ENCODE results near the gene USP28. TPM values are rescaled to one million over a fixed set of nuclear protein-coding genes. Genes with fewer than 3 reads are reported as not detected.

USP28 gene
- total and polyA plus RNA-seq, 2 of the 8 experiments (the other 6 are each of a cell fraction or from before 2014, with no cell fraction given): 82.6 to 119 TPM

GRCh38 chr11:113802621-113803020, 72.8 kb downstream of the USP28 start:
- Histone ChIP-seq H2BK15ac (ENCODE audit: low read length) (no peak overlapping the region), H2AFZ (ENCODE audit: low read length) (no peak overlapping the region), H3K4me1 (replicated peaks in 1 of 4; ENCODE audit: control insufficient read depth in 3 of 4, insufficient read depth in 4 of 4, low read length in 3 of 4) (no peaks in the 10 kb centered on the region), H3K56ac (replicated peaks; ENCODE audit: insufficient read length, low read depth, low read length) (no peak overlapping the region), H2BK20ac (ENCODE audit: low read length) (no peak overlapping the region), H3K79me2 (ENCODE audit: control insufficient read depth in 1 of 2, insufficient read depth in 2 of 2, low read length in 2 of 2) (no peaks in the 10 kb centered on the region), H2BK12ac (ENCODE audit: low read depth, low read length) (no peak overlapping the region), H3K4ac (replicated peaks; ENCODE audit: insufficient read length, low read depth, low read length) (no peak overlapping the region), H3K36me3 (ENCODE audit: control insufficient read depth in 2 of 4, insufficient read depth in 4 of 4, low read length in 3 of 4) (peaks cover 18 to 83% (median 64%) of the 10 kb centered on the region in 4 experiments), H3K18ac (ENCODE audit: extremely low read depth, low read length) (no peak overlapping the region), H2BK120ac (replicated peaks; ENCODE audit: low read depth, low read length) (no peak overlapping the region), H4K91ac (replicated peaks; ENCODE audit: insufficient read length, low read length) (no peak overlapping the region), H3K79me1 (ENCODE audit: low read depth, low read length) (no peaks in the 10 kb centered on the region), H3K14ac (ENCODE audit: insufficient read length) (no peak overlapping the region), H2BK5ac (ENCODE audit: low read depth, low read length) (no peak overlapping the region), H3K23me2 (ENCODE audit: low read depth, low read length) (no peaks in the 10 kb centered on the region), H2AK5ac (ENCODE audit: low read depth, low read length) (no peak overlapping the region), H3K27ac (ENCODE audit: low read depth, low read length) (no peak overlapping the region), H3K4me3 (ENCODE audit: extremely low read depth in 1 of 4, insufficient read depth in 2 of 4, low read depth in 3 of 4, low read length in 4 of 4) (no peak overlapping the region), H3K9me3 (ENCODE audit: insufficient read depth in 2 of 2, low read depth in 1 of 2, low read length in 1 of 2) (no peaks in the 10 kb centered on the region), H3K23ac (ENCODE audit: insufficient read length) (no peak overlapping the region), H4K5ac (ENCODE audit: insufficient read length, low read depth, low read length) (no peak overlapping the region), H3K9ac (replicated peaks in 1 of 4; ENCODE audit: extremely low read depth in 1 of 4, low read depth in 3 of 4, low read length in 3 of 4) (no peak overlapping the region), H3K4me2 (ENCODE audit: insufficient read depth in 1 of 2, low read depth in 2 of 2, low read length in 2 of 2) (no peak overlapping the region), H4K8ac (ENCODE audit: extremely low read depth, insufficient read depth, low read length) (no peak overlapping the region), H4K20me1 (replicated peaks in 1 of 2; ENCODE audit: control insufficient read depth in 1 of 2, insufficient read depth in 2 of 2, low read length in 2 of 2) (peaks cover 2 to 4% of the 10 kb centered on the region in 2 experiments), H3K27me3 (replicated peaks in 1 of 4; ENCODE audit: control insufficient read depth in 3 of 4, extremely low read depth in 1 of 4, insufficient read depth in 3 of 4, low read length in 3 of 4) (no peaks in the 10 kb centered on the region)
- ChIA-PET CTCF (ENCODE audit: partially characterized antibody) (interaction anchor here (0.9 to 1.5 kb wide), 3 partner anchors 13 to 93 kb away, joined by 3 to 6 read pairs (median 5); no protein-coding TSS in a partner anchor), POLR2A (ENCODE audit: partially characterized antibody) (interaction anchor here (0.6 to 0.9 kb wide), 2 partner anchors 8 to 70 kb away, joined by 3 read pairs; no protein-coding TSS in a partner anchor)
- FAIRE-seq: no peak
- DNase-seq (ENCODE audit: low read depth in 1 of 2, low spot score in 2 of 2): no peak
- TF ChIP-seq NANOG (IDR thresholded peaks at IDR 0.05; ENCODE audit: insufficient read depth, low read depth, low read length, poor library complexity, severe bottlenecking): no peak
- TF ChIP-seq CBX5 (IDR thresholded peaks at IDR 0.05; ENCODE audit: low read depth, low read length): no peak
- no peak for TF ChIP-seq ATF3 (IDR thresholded peaks at IDR 0.05; ENCODE audit: insufficient read depth, low read depth, low read length)
- no peak for TF ChIP-seq KDM5A (IDR thresholded peaks at IDR 0.05; ENCODE audit: low read length)
- no peak for TF ChIP-seq TAF1 (IDR thresholded peaks at IDR 0.05; ENCODE audit: low read depth, low read length)
- TF ChIP-seq POLR2A (IDR thresholded peaks at IDR 0.05; ENCODE audit: control extremely low read depth in 1 of 2, low read depth in 2 of 2, low read length in 2 of 2): no peak
- no peak for TF ChIP-seq RAD21 (IDR thresholded peaks at IDR 0.05 in 1 of 2, conservative IDR thresholded peaks at IDR 0.05 in 1 of 2; ENCODE audit: low read depth in 2 of 2, low read length in 2 of 2)
- no peak for TF ChIP-seq SP4 (IDR thresholded peaks at IDR 0.05; ENCODE audit: low read length)
- TF ChIP-seq SP2 (IDR thresholded peaks at IDR 0.05; ENCODE audit: low read length): no peak
- no peak for TF ChIP-seq GABPA (IDR thresholded peaks at IDR 0.05; ENCODE audit: borderline replicate concordance, insufficient read depth, low read length)
- no peak for TF ChIP-seq EGR1 (IDR thresholded peaks at IDR 0.05; ENCODE audit: borderline replicate concordance, low read depth, low read length)
- TF ChIP-seq SIX5 (IDR thresholded peaks at IDR 0.05; ENCODE audit: low read depth, low read length): no peak
- TF ChIP-seq RNF2 (IDR thresholded peaks at IDR 0.05; ENCODE audit: borderline replicate concordance, low read depth, low read length, missing control alignments, poor library complexity, severe bottlenecking): no peak
- TF ChIP-seq CHD2 (IDR thresholded peaks at IDR 0.05; ENCODE audit: low read length): no peak

Measured in H1 (cell line).